NB4 (cell line): ENCODE measurements around the gene DPP8.

Experiments
- MYC ChIP-seq: IDR thresholded peaks from 2 replicates; pipeline ENCODE4 v1.6.1; 2011; ENCODE audit warnings: low read depth, low read length
- POLR2A ChIP-seq: IDR thresholded peaks from 2 replicates; pipeline ENCODE4 v1.6.1; 2011; ENCODE audit warnings: mild to moderate bottlenecking; ENCODE audit not compliant: insufficient read length; ENCODE audit errors: extremely low read depth
- TF ChIP-seq, protein P1 (sequence below): IDR thresholded peaks from one replicate; pipeline ENCODE4 v1.5.1; 2012; ENCODE audit warnings: low read depth, low read length
- TF ChIP-seq, protein P2 (sequence below): IDR thresholded peaks from 2 replicates; pipeline ENCODE4 v1.6.1; 2011; ENCODE audit warnings: low read depth, low read length

DNA sequence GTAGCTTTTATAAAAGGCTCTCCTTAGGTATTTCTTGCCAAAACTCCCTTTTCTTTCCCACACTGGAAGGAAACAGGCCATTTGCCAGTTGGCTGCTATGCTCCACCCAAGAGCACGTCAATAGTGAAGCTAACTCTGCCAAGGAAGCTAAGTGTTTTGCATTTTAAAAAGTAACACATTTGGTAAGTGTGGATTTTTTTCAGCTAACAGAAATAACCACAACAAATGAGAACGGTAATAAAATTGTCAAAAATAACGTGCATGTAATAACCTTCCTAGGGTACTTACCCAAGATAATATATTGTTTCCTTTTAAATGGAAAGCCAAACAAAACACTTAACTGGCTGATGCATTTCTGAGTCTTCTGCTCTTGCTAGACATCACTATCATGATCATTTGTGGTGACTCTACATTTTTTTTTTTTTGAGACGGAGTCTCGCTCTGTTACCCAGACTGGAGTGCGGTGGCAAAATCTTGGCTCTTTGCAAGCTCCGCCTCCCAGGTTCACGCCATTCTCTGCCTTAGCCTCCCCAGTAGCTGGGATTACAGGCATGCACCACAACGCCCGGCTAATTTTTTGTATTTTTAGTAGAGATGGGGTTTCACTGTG is 4.6 kb downstream of the DPP8 start:
- TF ChIP-seq, protein P1, sequence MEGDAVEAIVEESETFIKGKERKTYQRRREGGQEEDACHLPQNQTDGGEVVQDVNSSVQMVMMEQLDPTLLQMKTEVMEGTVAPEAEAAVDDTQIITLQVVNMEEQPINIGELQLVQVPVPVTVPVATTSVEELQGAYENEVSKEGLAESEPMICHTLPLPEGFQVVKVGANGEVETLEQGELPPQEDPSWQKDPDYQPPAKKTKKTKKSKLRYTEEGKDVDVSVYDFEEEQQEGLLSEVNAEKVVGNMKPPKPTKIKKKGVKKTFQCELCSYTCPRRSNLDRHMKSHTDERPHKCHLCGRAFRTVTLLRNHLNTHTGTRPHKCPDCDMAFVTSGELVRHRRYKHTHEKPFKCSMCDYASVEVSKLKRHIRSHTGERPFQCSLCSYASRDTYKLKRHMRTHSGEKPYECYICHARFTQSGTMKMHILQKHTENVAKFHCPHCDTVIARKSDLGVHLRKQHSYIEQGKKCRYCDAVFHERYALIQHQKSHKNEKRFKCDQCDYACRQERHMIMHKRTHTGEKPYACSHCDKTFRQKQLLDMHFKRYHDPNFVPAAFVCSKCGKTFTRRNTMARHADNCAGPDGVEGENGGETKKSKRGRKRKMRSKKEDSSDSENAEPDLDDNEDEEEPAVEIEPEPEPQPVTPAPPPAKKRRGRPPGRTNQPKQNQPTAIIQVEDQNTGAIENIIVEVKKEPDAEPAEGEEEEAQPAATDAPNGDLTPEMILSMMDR = no peak
- no peak for TF ChIP-seq POLR2A
- TF ChIP-seq MYC = no peak
- TF ChIP-seq, protein P2, sequence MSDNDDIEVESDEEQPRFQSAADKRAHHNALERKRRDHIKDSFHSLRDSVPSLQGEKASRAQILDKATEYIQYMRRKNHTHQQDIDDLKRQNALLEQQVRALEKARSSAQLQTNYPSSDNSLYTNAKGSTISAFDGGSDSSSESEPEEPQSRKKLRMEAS = no peak
